Measurements from ENCODE around the gene CCDC71.

DNA sequence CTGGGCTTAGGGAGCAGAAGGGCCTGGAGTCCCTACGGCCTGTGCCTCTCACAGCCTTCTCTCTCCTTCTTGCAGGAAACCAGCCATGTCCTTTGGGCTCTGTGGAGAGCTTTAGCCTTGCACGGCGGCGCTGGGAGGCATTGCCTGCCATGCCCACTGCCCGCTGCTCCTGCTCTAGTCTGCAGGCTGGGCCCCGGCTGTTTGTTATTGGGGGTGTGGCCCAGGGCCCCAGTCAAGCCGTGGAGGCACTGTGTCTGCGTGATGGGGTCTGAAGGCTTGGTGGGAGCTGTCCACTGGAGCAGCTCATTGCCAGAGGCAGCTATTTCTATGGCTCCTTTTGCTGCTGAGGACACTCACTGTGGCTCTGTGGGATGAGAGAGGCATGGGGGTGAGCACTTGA, 9.4 kb upstream of the CCDC71 start:
- TF ChIP-seq CTCF (IDR thresholded peaks at IDR 0.05), result no peak
- no peak for TF ChIP-seq POLR2A (IDR thresholded peaks at IDR 0.05)
